ENCODE results near the gene FGF18.

- TF ChIP-seq CTCF (conservative IDR thresholded peaks at IDR 0.05; ENCODE audit: low read length) (peak; percentile 64), EZH2phosphoT487 (IDR thresholded peaks at IDR 0.05; ENCODE audit: borderline replicate concordance) (no peak)
These were observed 998 bp upstream of the FGF18 start for GRCh38 chr5:171418316-171418981.

Data from Loucy (cell line).